A673 (cell line): Measurements from ENCODE around the gene VEGFB.

Source experiments
- EZH2 ChIP-seq: fragments of 200-600 bp; sonication (generic); IDR thresholded peaks from 2 replicates; pipeline ENCODE4 v1.6.1; 2017; ENCODE audit warnings: borderline replicate concordance, low read depth, mild to moderate bottlenecking, mixed read lengths, antibody characterized with exemption, low read length; ENCODE audit not compliant: poor library complexity, severe bottlenecking
- TF ChIP-seq, protein P1 (sequence below): fragments of 300-800, 200-600 bp; sonication (generic); conservative IDR thresholded peaks from 2 replicates; pipeline ENCODE4 v1.5.1; 2017; ENCODE audit warnings: low read depth, mild to moderate bottlenecking, antibody characterized with exemption, low read length, moderate library complexity, mixed read lengths

- TF ChIP-seq, protein P1, sequence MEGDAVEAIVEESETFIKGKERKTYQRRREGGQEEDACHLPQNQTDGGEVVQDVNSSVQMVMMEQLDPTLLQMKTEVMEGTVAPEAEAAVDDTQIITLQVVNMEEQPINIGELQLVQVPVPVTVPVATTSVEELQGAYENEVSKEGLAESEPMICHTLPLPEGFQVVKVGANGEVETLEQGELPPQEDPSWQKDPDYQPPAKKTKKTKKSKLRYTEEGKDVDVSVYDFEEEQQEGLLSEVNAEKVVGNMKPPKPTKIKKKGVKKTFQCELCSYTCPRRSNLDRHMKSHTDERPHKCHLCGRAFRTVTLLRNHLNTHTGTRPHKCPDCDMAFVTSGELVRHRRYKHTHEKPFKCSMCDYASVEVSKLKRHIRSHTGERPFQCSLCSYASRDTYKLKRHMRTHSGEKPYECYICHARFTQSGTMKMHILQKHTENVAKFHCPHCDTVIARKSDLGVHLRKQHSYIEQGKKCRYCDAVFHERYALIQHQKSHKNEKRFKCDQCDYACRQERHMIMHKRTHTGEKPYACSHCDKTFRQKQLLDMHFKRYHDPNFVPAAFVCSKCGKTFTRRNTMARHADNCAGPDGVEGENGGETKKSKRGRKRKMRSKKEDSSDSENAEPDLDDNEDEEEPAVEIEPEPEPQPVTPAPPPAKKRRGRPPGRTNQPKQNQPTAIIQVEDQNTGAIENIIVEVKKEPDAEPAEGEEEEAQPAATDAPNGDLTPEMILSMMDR: no peak
- no peak for TF ChIP-seq EZH2
Measured at GRCh38 chr11:64251753-64252002, 17.3 kb downstream of the VEGFB start.
